Body of pancreas (tissue), 4 donors: Measurements from ENCODE around the gene RNF169.

Experiments
- POLR2A ChIP-seq, 3 donors: fragments of 450-650 bp; IDR thresholded peaks; one replicate each; pipeline ENCODE4 v1.6.1; 2016; ENCODE audit warnings: antibody characterized with exemption in 3 of 3, mild to moderate bottlenecking in 2 of 3
- TF ChIP-seq, protein P1 (sequence below), 7 experiments: fragments of 450-650 bp in 4 of 7; fragments of 200-600 bp in 3 of 7; sonication (generic) in 3 of 7; IDR thresholded peaks; one replicate each; pipeline ENCODE4 v1.5.1; 2016 to 2019; ENCODE audit warnings: antibody characterized with exemption in 7 of 7

DNA sequence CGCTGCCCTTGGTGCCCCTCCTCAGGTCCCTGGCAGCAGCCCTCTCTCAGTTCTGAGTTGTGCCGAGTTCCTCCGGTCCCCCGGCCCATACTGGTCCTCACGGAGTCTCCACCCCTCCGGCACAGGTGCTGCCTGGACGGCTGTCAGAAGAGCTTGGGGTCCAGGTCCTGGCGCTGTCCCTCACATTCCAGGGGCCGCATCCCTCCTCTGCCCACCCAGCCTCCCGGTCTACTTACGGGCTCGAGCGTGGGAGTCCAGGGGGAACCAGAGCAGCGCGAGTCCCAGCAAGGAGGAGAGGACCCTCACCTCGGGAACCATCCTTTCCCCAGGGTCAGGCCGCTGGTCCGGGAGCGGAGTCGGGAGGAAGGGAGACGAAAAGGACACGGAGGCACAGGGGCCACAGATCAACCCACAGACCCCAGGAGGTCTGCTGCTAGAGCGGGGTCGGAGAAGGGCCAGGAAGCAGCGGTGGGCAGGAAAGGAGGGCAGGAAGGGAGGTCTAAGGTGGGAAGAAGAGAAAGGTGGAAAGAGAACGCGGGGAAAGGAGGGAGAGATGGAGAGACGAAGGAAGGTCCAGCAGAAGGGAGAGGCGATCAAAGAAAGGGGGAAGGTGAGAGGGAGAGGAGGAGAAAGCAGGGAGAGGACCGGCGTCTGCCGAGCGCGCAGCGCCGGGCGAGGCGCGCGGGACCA is 17.9 kb upstream of the RNF169 start:
- TF ChIP-seq POLR2A (IDR thresholded peaks at IDR 0.05), result no peak
- TF ChIP-seq, protein P1, sequence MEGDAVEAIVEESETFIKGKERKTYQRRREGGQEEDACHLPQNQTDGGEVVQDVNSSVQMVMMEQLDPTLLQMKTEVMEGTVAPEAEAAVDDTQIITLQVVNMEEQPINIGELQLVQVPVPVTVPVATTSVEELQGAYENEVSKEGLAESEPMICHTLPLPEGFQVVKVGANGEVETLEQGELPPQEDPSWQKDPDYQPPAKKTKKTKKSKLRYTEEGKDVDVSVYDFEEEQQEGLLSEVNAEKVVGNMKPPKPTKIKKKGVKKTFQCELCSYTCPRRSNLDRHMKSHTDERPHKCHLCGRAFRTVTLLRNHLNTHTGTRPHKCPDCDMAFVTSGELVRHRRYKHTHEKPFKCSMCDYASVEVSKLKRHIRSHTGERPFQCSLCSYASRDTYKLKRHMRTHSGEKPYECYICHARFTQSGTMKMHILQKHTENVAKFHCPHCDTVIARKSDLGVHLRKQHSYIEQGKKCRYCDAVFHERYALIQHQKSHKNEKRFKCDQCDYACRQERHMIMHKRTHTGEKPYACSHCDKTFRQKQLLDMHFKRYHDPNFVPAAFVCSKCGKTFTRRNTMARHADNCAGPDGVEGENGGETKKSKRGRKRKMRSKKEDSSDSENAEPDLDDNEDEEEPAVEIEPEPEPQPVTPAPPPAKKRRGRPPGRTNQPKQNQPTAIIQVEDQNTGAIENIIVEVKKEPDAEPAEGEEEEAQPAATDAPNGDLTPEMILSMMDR (IDR thresholded peaks at IDR 0.05), result no peak
